ENCODE results near the gene PP2D1.
"Not testable (repeated sequence)": the region's sequence is repeated elsewhere in the genome, so short reads cannot be mapped to it uniquely, and the experiment has no call there.

Gene PP2D1, protein sequence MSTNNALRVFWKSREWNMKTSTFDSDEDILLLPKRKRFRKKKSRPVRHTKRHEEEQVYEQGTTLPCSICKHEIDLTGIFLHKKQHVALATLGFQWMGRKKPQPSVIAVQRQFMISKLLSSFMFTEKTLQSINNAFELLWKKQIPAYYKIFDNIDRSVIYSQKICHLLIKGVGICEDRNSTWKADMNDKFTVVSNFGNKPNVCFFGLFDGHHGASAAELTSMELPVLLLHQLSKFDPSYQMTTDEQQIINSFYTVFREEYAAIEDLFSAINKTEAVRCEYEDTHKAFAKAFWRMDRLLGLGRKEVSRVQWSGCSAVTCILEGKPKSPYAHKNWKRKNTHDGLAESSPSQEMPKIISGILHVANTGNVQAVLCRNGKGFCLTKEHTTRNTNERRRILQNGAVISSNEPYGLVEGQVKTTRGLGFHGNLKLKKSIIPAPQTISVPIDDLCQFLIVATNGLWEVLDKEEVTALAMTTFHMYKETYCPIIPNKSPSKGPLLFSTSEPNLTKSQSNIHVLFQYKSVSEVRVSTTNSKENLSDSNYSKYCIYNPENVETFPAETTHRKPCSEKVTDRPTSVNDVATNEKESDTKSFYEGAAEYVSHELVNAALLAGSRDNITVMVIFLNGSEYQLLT

DNA sequence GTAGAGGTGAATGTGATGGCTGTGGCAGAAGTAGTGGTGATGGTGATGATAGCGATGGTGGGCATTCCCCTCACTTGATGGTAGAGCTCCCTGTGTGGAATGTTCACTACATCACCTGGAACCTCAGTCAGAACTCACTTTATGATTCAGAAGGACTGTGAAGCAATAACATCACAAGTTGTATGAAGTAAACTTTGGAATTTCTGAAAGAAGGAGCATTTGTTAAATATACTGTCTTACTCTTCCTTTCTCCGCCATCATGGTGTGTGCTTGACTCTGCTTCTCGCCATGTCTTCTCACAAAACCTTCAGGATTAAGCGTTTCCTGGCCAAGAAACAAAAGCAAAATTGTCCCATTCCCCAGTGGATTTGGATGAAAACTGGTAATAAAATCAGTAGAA, at the start of gene PP2D1:
Gene PP2D1 (minus strand): TSS at position 101 of the 400 bp plus-strand sequence. CDS start 192 bp downstream, outside the sequence.
- no peak for DNase-seq (ENCODE audit: low spot score)

DNA sequence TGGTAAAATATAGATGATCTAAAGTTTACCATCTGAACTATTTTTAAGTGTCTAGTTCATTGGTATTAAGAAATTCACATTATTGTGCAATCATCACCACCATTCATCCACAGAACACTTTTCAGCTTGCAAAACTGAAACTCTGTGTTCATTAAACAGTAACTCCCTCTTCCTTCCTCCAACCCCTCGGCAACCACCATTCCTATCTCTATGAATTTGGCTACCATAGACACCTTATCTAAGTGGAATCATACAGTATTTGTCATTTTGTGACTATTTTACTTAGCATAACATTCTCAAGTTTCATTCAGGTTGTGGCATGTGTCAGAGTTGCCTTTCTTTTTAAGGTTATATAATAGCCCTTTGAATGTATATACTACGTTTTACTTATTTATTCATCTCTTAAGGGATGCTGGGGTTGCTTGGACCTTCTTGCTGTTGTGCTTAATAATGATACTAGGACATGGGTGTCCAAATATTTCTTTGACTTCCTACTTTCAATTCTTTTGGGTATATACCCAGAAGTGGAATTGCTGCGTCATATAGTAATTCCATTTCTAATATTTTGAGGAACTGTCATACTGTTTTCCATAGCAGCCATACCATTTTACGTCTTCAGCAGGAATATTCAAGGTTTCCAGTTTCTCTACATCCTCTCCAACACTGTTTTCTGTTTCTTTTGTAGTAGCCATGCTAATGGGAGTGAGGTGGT, 49.1 kb upstream of the PP2D1 start:
- DNase-seq (ENCODE audit: low spot score), result no peak

DNA sequence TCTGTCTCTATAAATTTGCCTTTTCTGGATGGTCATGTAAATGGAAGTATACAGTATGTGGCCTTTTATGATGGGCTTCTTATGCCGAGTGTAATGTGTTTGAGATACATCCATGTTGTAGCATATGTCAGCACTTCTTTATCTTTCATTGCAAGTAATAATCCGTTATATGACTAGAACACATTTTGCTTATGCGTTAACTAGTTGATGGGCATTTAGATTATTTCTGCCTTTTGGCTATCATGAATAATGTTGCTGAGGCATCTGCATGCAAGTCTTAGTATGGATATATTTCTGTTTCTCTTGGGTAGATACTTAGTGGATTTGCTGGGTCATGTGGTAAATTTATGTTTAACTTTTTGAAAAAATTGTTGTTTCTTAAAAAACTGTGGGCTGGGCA, 47.9 kb upstream of the PP2D1 start:
- DNase-seq (ENCODE audit: low spot score), result no peak

DNA sequence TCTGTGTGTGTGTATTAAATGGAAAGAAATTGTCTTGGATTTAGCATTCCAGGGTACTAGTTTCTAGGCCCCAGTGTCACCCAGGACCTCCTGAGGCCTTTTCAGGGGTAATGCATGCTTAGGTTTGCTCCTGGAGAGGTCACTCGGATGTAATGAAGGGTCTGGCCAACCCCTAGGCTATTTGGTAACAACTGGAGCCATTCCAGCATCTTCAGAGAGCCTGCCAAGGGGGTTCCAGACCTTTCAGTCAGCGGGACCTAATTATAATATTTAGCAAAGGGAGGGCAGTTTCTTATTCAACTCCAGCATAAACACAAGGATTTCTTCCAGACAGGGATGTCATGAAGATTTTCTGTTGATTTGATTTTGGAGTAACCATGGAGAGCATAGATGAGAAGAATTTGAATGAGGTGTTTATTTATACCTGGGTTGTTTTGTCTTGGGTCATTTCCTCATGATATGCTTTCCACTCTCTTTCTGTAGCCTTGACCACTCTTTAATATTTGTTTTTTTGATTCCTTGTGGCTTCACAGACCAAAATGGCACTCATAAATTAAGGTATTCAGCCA, 45.6 kb upstream of the PP2D1 start:
- no peak for DNase-seq (ENCODE audit: low spot score)

DNA sequence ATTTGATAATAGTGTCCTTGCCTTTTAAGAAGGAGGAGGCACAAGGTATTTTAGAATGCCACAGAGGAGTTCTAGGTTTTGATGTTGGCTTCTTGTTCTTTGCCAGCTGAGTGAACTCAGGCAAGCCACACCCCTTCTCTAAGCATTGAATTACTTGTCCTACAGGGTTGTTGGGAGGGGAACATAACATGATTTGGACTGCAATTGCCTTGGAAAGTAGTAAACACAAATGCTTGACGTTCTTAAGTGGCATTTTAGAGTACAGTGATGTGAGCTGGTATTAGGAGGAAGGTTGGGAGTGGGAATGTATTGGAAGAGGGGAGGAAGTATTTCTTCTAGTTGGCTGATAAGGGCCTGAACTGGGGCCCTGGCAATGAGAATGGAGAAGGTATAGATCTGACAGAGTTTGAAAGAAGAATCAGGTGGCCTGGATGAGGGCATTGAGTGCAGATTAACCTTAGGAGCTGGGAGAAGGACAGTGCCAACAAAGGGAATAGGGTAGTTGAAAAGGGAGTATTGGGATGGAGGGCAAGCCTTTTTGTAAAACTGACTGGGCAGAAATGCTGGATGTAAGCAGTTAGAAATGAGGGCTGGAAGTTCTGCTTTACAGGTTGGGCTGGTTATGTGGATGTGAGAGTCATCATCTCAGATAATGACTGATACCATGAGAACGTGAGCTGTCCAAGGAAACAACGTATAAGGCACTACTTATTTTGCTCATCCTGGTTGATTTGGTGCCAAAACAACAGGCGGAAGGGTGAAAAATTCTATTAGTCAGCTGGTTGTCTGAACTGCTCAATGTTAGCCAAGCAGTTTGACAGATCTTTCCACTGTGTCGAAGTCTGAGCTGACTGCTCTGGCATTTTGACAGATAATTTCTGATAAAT, 44.9 kb upstream of the PP2D1 start:
- DNase-seq (ENCODE audit: low spot score), result no peak

DNA sequence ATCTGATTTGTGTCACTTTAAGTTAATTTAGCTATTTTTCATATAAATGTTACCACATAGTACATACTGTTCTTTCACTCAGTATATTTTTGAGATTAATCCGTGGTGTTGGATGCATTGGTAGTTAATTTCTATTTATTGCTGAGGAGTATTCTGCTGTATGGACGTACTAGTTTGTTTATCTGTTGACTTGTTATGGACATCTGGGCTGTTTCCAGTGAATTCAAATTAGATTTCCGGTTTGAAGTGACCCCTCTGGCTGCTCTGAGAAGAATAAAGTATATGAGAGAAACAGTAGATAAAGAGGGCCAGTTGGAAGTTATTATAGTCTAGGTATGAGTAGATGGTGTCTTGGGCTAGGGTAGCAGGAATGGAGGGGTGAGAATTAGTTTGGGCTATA, 43.8 kb upstream of the PP2D1 start:
- no peak for DNase-seq (ENCODE audit: low spot score)

DNA sequence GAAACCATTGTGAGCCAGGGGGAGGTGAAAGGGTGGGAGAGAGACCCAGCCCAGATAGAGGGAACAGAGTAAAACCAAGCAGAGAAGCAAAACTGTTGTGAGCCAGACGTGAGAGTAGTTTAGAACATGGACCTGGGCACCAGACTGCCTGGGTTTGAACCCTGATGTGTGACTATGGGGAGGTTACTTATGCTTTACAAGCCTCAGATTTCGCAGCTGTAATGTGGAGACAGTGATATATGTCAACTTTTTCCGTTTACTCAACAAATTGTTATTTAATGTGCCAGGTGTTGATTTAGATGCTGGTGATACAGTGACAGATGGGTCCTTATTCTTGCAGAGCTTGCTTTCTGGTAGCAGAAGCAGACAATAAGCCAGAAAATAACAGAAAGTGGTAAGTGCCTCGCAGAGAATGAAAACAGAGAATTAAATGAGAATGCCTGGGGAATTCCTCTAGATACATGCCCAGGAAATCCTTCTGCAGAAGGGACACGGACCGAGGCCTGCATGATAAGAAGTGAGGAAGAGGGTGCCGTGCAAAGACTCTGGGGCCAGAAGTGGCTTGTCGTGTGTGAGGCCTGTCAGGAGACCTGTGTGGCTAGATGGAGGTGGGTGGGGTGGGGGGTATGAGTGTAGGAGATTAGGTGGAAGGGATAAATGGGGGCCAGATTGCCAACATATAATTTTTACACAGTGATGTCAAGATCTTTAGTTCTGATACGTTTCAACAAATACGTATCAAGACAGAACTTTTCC, 43.1 kb upstream of the PP2D1 start:
- no peak for DNase-seq (ENCODE audit: low spot score)

DNA sequence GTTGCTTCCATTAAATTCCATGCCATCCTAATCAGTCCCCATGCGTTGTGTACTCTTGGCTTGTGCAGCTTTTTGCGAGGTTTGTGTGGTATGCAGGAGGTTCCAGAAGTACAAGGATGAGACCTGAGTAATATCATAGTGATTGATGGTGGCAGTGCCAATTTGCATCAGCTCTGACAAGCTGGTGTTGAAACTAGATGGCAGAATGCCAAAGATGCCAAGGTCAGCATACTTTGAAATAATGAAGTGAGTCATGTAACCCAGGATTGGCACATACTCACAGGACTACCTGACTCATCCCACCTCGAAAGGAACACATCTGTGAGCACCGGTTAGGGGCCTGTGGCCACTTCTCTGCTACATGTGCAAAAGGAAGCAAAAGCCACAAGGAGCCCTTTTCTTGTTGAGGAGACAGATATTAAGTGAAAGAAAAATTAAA, 42.5 kb upstream of the PP2D1 start:
- no peak for DNase-seq (ENCODE audit: low spot score)

DNA sequence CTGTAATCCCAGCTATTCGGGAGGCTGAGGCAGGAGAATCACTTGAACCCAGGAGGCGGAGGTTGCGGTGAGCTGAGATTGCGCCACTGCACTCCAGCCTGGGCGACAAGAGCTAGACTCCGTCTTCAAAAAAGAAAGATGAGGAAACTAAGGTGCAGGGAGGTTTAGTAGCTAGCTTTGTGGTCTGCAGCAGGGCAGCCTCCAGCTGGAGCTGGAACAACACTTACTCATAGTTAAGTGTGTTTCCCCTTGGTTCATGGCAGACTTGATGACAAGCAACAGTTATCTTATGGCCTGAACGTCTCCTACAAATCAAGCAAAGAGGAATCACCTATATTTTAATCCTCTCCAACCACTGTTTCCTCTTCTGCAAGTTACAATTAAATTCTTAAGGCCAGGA, 40.8 kb upstream of the PP2D1 start:
- no peak for DNase-seq (ENCODE audit: low spot score)

DNA sequence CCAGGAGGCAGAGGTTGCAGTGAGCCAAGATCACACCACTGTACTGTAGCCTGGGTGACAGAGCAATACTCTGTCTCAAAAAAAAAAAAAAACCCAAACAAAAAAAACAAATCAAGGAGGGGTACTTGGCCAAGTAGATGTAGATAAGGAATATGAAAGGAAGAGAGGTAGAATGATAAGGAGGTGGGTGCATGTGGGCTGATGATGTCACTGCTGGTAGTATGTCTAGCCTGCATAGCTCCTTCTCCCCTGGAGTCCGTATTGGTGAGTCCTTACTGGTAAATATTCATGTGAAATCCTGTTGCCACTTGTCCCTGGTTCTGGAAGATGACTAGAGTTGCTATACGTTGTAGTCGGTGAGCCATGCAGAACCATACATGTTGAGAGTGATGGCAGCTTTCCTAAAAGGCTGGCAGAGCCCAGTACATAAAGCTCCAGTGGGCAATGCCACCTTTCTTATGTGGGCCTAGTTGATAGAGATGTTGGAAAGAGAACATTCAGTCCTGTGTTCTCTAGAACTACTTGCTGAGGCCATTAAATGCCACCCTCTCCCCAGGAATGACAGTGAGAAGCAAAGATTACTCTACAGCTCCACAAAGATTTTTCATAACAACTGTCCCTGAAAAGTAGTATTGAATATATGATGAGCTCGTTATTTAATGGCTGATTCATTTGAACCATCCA, 39.2 kb upstream of the PP2D1 start:
- DNase-seq (ENCODE audit: low spot score), result no peak

DNA sequence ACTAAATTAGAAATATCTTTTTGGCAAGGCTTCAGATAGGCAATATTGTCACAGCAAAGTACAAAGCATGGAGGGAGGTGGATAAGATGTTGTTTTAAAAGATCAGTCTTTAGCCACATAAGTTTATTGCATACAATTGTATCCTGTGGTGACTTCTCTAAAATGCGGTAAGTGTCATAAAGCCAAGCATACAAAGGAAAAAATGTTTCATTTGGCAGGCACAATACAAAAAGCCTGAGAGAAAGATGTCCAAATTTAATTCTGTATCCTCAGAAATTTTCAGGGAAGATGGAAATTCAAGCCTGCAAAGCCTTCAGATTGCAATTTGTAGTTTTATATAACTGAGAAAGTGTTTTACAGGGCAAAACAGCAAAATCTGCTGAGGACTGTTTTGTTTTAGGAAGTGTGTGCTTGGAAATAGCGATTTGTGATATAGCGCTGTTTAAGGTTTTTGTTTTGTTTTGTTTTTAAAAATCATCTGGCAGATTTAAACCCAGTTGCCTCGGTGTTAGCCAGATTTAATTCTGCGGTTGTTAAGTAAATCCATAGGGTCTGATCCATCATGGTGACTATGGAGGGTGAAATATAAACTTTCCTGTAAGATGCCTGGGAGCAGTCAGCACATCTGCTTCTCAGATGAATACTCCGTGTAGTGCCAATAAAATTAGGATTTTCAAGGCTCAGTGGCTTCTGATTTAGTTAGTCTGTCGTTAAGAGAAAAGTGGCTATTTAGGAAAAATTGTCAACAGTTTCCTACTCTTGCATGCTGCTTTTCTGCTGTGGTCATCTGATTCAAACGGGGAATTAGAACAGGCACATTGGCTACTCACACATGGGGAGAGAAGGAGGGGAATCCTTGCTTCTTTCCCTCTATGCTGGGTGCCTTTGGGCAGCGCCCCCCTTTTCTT, 36.2 kb upstream of the PP2D1 start:
- no peak for DNase-seq (ENCODE audit: low spot score)

DNA sequence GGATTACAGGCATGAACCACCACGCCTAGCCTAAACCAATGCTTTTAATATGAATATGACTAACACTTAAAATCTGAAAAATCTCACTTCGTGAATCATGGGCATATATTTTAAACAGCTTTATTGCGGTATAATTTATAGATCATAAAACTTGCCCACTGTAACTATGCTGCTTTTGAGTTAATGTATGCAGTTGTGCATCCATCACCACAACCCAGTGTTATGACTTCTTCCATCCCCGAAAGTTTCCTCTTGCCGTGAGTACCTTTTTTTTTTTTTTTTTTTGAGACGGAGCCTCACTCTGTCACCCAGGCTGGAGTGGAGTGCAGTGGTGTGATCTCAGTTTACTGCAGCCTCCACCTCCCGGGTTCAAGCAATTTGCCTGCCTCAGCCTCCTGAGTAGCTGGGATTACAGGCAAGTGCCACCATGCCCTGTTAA, 35.3 kb upstream of the PP2D1 start:
- no peak for DNase-seq (ENCODE audit: low spot score)

DNA sequence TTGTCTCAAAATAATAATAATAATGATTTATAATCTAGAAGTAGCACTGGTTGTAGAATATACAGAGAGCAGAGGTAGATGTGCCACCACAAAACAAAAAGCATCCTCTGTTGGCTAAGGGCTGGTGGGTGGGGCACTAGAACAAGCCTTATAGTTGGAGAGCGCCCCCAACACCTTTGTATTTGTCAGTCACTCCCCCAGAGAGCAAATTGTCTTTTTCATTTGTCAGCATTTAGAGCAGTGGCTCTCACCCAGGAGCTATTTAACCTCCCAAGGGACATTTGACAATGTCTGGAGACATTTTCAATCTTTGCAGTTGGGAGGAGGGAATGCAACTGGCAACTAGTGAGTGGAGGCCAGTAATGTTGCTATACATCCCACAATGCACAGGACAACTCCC, 34.5 kb upstream of the PP2D1 start:
- no peak for DNase-seq (ENCODE audit: low spot score)

DNA sequence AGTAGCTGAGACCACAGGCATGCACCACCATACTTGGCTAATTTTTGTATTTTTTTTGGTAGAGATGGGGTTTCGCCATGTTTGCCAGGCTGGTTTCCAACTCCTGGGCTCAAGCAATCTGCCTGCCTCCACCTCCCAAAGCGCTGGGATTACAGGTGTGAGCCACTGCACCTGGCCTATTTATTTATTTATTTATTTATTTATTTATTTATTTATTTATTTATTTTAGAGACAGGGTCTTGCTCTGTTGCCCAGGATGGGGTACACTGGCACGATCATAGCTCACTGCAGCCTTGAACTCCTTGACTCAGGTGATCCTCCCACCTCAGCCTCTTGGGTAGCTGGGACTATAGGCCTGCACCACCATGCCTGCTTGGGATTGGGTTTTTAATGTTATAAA, 33.1 kb upstream of the PP2D1 start:
- DNase-seq (ENCODE audit: low spot score), result not testable (repeated sequence)

DNA sequence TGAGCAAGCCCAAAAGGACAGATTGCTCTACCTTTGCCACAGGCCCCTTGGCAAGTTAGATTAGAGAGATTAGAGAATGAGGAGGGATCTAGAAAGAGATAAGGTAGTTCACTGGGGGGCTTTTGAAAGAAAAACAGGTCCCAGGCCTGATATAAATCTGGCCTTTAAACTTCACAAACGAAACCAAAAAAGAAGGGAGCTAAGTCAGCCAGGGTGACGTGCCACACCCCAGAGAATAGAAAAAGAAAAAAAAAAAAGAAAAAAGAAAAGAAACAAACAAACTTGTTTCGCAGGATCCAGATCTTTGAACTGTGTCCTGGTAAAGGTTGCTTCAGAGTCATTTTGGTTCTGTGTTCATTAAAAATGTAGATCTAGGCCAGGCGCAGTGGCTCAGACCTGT, 31.8 kb upstream of the PP2D1 start:
- DNase-seq (ENCODE audit: low spot score), result no peak

DNA sequence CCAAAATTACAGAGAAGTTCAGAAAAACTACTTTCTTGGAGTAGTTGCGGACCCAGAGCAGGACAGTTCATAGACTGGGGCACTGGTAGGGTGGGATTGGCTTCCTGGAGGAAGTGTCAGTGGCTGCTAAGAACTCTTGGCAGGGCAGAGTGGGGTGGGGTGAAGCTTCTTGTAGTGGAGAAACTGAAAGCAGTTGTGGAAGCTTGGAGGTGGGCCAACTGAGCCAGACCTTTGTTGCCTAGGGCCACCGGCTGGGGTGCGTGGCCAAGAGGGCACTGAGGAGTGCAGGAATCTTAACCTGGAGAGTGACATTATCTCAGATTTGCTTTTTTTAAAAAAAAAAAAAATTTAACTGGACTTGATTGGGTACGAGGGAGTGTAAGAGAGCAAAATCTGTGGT, 31.3 kb upstream of the PP2D1 start:
- DNase-seq (ENCODE audit: low spot score), result peak; percentile 54

DNA sequence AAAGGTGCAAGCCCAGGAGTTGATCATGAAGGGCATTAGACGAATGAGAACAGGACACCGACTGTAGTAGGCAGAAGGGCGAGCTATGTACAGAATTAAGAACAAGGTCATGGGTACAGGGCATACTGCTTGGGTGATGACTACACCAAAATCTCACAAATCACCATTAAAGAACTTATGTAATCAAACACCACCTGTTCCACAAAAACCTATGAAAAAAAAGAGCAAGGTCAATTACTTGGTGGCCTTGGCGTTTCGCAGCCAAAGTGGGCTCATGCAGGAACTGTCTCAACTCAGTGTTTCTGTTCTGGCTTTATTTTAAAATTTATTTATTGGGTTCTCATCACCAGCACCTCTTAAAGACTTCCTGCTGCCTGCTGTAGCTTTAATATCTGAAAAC, 30.3 kb upstream of the PP2D1 start:
- no peak for DNase-seq (ENCODE audit: low spot score)

DNA sequence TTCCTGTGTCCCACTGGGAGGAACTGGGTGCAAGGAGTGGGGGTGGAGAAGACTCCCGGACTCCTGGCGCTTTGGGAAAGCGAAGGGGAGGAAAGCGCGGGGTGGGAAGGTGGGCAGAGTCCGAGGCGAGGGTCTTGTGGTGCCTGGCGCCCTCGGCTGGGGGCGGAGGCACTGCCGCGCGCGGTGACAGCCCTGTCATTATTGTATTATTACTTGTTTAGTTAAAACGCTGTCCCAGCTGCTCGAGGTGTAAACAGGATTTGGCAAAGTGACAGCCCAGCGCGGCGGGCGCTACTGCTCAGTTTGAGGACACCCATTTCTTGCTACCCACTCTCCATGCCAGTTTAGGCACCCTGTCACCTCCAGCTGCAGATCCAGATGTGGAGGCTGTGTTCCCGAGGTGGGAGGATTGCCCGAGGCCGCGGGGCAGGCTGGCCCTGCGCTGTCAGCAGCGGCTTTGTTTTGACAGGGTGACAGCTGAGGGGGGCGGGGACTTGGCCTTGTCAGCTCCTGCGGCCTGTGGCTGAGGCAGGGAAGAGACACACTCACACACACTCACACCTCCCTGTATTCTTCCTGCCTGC, 29.2 kb upstream of the PP2D1 start:
- peak; percentile 95 for DNase-seq (ENCODE audit: low spot score)

Measured in putamen (tissue), 1 donor.